ENCODE data around the gene TENT5A. TPM values are rescaled to one million over a fixed set of nuclear protein-coding genes. Genes with fewer than 3 reads are reported as not detected.

Gene TENT5A
- total RNA-seq, 4 donors from 2014 or later, result 5.6 to 42.1 (median 34.2) TPM

GRCh38 chr6:81791756-81792155 is 39.3 kb upstream of the TENT5A start:
- Histone ChIP-seq H3K4me1 (peaks cover 0 to 26% (median 13%) of the 10 kb centered on the region in 4 donors), H3K27me3 (no peaks in the 10 kb centered on the region), H3K9me3 (no peaks in the 10 kb centered on the region), H3K27ac (no peak overlapping the region), H3K4me3 (no peak overlapping the region), H3K36me3 (no peaks in the 10 kb centered on the region)
- TF ChIP-seq EP300 (IDR thresholded peaks at IDR 0.05; ENCODE audit: low read depth) (no peak), POLR2AphosphoS5 (IDR thresholded peaks at IDR 0.05) (no peak), POLR2A (IDR thresholded peaks at IDR 0.05) (no peak), CTCF (IDR thresholded peaks at IDR 0.05) (no peak)
- intact Hi-C loops (cut with DNase I; ENCODE audit: low total_unique reads), result no loop called here
- in situ Hi-C loops (cut with MboI; ENCODE audit: low pct_ligation_motif_present in 1 of 4, low pct_unique_long_range_greater_than_20kb in 1 of 4, low sequenced_read_pairs in 3 of 4), result no loop called here
- 80% methylated on average over 2 of the region's 2 CpGs; no CpG with 5 or more reads in 1 of the 2 donors for WGBS, 2 donors (ENCODE audit: low coverage in 1 of 2)
- no peak for DNase-seq

- Histone ChIP-seq H3K9me3 (no peaks in the 10 kb centered on the region), H3K27me3 (no peaks in the 10 kb centered on the region), H3K27ac (no peak overlapping the region), H3K4me3 (no peak overlapping the region), H3K4me1 (peaks cover 0 to 30% (median 15%) of the 10 kb centered on the region in 4 donors), H3K36me3 (no peaks in the 10 kb centered on the region)
- WGBS, 2 donors (ENCODE audit: low coverage in 1 of 2), result 94 to 100% methylated on average over 1 to 2 of the region's 2 CpGs
- no peak for DNase-seq
- intact Hi-C loops (cut with DNase I; ENCODE audit: low total_unique reads), result no loop called here
- in situ Hi-C loops (cut with MboI; ENCODE audit: low pct_ligation_motif_present in 1 of 4, low pct_unique_long_range_greater_than_20kb in 1 of 4, low sequenced_read_pairs in 3 of 4), result no loop called here
- TF ChIP-seq EP300 (IDR thresholded peaks at IDR 0.05; ENCODE audit: low read depth) (no peak), CTCF (IDR thresholded peaks at IDR 0.05) (no peak), POLR2AphosphoS5 (IDR thresholded peaks at IDR 0.05) (no peak), POLR2A (IDR thresholded peaks at IDR 0.05) (no peak)
Measured at GRCh38 chr6:81790034-81790433, 37.6 kb upstream of the TENT5A start.

- DNase-seq, result no peak
- H3K27ac ChIP-seq, result peak overlapping the region in 2 of 4 donors; percentile 39 to 51
- intact Hi-C loops (cut with DNase I; ENCODE audit: low total_unique reads), result no loop called here
- H3K27me3 ChIP-seq, result no peaks in the 10 kb centered on the region
- peaks cover 0 to 30% (median 15%) of the 10 kb centered on the region in 4 donors for H3K4me1 ChIP-seq
- in situ Hi-C loops (cut with MboI; ENCODE audit: low pct_ligation_motif_present in 1 of 4, low pct_unique_long_range_greater_than_20kb in 1 of 4, low sequenced_read_pairs in 3 of 4), result no loop called here
- WGBS, 2 donors (ENCODE audit: low coverage in 1 of 2), result 35 to 36% methylated on average over 1 of the region's 1 CpG
- H3K4me3 ChIP-seq, result no peak overlapping the region
- no peaks in the 10 kb centered on the region for H3K36me3 ChIP-seq
- TF ChIP-seq EP300 (IDR thresholded peaks at IDR 0.05; ENCODE audit: low read depth), result no peak
- TF ChIP-seq CTCF (IDR thresholded peaks at IDR 0.05), result no peak
- no peak for TF ChIP-seq POLR2AphosphoS5 (IDR thresholded peaks at IDR 0.05)
- TF ChIP-seq POLR2A (IDR thresholded peaks at IDR 0.05), result no peak
- H3K9me3 ChIP-seq, result no peaks in the 10 kb centered on the region
Measured at GRCh38 chr6:81789291-81789690, 36.8 kb upstream of the TENT5A start.

- in situ Hi-C loops (cut with MboI; ENCODE audit: low pct_ligation_motif_present in 1 of 4, low pct_unique_long_range_greater_than_20kb in 1 of 4, low sequenced_read_pairs in 3 of 4) (no loop called here), intact Hi-C loops (cut with DNase I; ENCODE audit: low total_unique reads) (no loop called here)
- no peak for DNase-seq
- Histone ChIP-seq H3K27me3 (no peaks in the 10 kb centered on the region), H3K4me3 (no peak overlapping the region), H3K36me3 (no peaks in the 10 kb centered on the region), H3K27ac (peak overlapping the region in 2 of 4 donors; percentile 39 to 51), H3K9me3 (no peaks in the 10 kb centered on the region), H3K4me1 (peaks cover 0 to 30% (median 15%) of the 10 kb centered on the region in 4 donors)
- TF ChIP-seq EP300 (IDR thresholded peaks at IDR 0.05; ENCODE audit: low read depth) (no peak), CTCF (IDR thresholded peaks at IDR 0.05) (no peak), POLR2AphosphoS5 (IDR thresholded peaks at IDR 0.05) (no peak), POLR2A (IDR thresholded peaks at IDR 0.05) (no peak)
Measured at GRCh38 chr6:81788748-81789147, 36.3 kb upstream of the TENT5A start.
